ENCODE measurements around the gene PATJ. TPM values are rescaled to one million over a fixed set of nuclear protein-coding genes. Genes with fewer than 3 reads are reported as not detected.
"Not testable (repeated sequence)": the region's sequence is repeated elsewhere in the genome, so short reads cannot be mapped to it uniquely, and the experiment has no call there.

The PATJ gene
- total and polyA plus RNA-seq, 2 experiments from 2014 or later, result 35.3 to 68.4 TPM

- not testable (repeated sequence) for H4K20me1 ChIP-seq (replicated peaks; ENCODE audit: insufficient read depth); H3K9me2 ChIP-seq (ENCODE audit: insufficient read depth); H3K27ac ChIP-seq (ENCODE audit: low read depth); DNase-seq (ENCODE audit: low spot score); H3K4me3 ChIP-seq; H3K27ac Mint-ChIP-seq; H3K27me3 ChIP-seq (ENCODE audit: insufficient read depth); H3K4me2 ChIP-seq; H3K36me3 ChIP-seq (ENCODE audit: insufficient read depth); H2AFZ ChIP-seq; H3K4me1 Mint-ChIP-seq; H3K27me3 Mint-ChIP-seq (ENCODE audit: insufficient read depth, low read depth, poor library complexity); H3K36me3 Mint-ChIP-seq (ENCODE audit: low read depth); H3F3A ChIP-seq (replicated peaks; ENCODE audit: low read depth); H3K9me3 Mint-ChIP-seq; H3K4me1 ChIP-seq (ENCODE audit: insufficient read depth); H3K4me3 Mint-ChIP-seq; ATAC-seq
- peaks cover 19% of the 10 kb centered on the region; the same call in 1 of the 2 replicates for H3K79me2 ChIP-seq (replicated peaks; ENCODE audit: insufficient read depth)
These were observed 31.0 kb upstream of the PATJ start for GRCh38 chr1:61711257-61711656.

DNA sequence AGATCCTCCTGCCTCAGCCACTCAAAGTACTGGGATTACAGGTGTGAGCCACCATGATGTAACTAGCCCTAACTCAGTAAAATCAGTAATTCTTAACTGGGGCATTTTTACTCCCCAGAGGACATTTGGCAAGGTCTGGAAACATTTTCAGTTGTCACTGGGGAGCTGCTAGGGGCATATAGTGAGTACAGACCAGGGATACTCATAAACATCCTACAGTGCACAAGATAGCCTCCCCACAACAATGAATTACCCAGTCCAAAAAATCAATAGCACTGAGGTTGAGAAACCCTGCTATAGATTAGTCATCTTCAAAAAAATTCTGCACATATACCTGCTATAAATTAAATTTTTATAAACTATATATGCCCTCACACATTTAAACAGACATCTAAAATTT, 30.3 kb upstream of the PATJ start:
- Histone ChIP-seq H3K36me3 (ENCODE audit: insufficient read depth) (peaks cover 2% of the 10 kb centered on the region; the same call in 1 of the 2 replicates), H3F3A (replicated peaks; ENCODE audit: low read depth) (no peaks in the 10 kb centered on the region), H3K4me3 (no peak overlapping the region), H4K20me1 (replicated peaks; ENCODE audit: insufficient read depth) (peaks cover 5% of the 10 kb centered on the region; the same call in 1 of the 2 replicates), H3K4me1 (ENCODE audit: insufficient read depth) (no peaks in the 10 kb centered on the region), H3K79me2 (replicated peaks; ENCODE audit: insufficient read depth) (peaks cover 19% of the 10 kb centered on the region; the same call in 1 of the 2 replicates), H2AFZ (no peak overlapping the region), H3K27me3 (ENCODE audit: insufficient read depth) (no peaks in the 10 kb centered on the region), H3K27ac (ENCODE audit: low read depth) (no peak overlapping the region), H3K9me2 (ENCODE audit: insufficient read depth) (no peaks in the 10 kb centered on the region), H3K4me2 (no peak overlapping the region)
- no peak for TF ChIP-seq POLR2AphosphoS5 (IDR thresholded peaks at IDR 0.05; ENCODE audit: low read depth)
- peaks cover 8% of the 10 kb centered on the region; the same call in 2 of the 3 replicates for H3K36me3 Mint-ChIP-seq (ENCODE audit: low read depth)
- H3K4me3 Mint-ChIP-seq, result no peak overlapping the region
- ATAC-seq (no peak), DNase-seq (ENCODE audit: low spot score) (no peak)
- no peaks in the 10 kb centered on the region for H3K4me1 Mint-ChIP-seq
- H3K27ac Mint-ChIP-seq, result no peak overlapping the region
- H3K9me3 Mint-ChIP-seq, result no peaks in the 10 kb centered on the region
- H3K27me3 Mint-ChIP-seq (ENCODE audit: insufficient read depth, low read depth, poor library complexity), result no peaks in the 10 kb centered on the region

GRCh38 chr1:61718996-61719663, 23.1 kb upstream of the PATJ start:
- not testable (repeated sequence) for H2AFZ ChIP-seq; H4K20me1 ChIP-seq (replicated peaks; ENCODE audit: insufficient read depth); H3K4me2 ChIP-seq; H3K9me2 ChIP-seq (ENCODE audit: insufficient read depth); H3K36me3 Mint-ChIP-seq (ENCODE audit: low read depth); H3K9me3 Mint-ChIP-seq; H3K4me3 ChIP-seq; H3K27me3 ChIP-seq (ENCODE audit: insufficient read depth); H3K36me3 ChIP-seq (ENCODE audit: insufficient read depth); DNase-seq (ENCODE audit: low spot score); ATAC-seq; H3K4me3 Mint-ChIP-seq; H3K27me3 Mint-ChIP-seq (ENCODE audit: insufficient read depth, low read depth, poor library complexity); H3K4me1 Mint-ChIP-seq; H3F3A ChIP-seq (replicated peaks; ENCODE audit: low read depth); H3K27ac Mint-ChIP-seq; H3K4me1 ChIP-seq (ENCODE audit: insufficient read depth); H3K27ac ChIP-seq (ENCODE audit: low read depth)
- H3K79me2 ChIP-seq (replicated peaks; ENCODE audit: insufficient read depth), result peaks cover 63% of the 10 kb centered on the region

- peak overlapping the region; percentile 98 for H3K27ac Mint-ChIP-seq
- H3K4me3 Mint-ChIP-seq, result peak overlapping the region; percentile 92
- no peaks in the 10 kb centered on the region for H3K9me3 Mint-ChIP-seq
- no peaks in the 10 kb centered on the region for H3K27me3 Mint-ChIP-seq (ENCODE audit: insufficient read depth, low read depth, poor library complexity)
- 0 out of 2 replicates have a peak, but pooled peaks cover 4% of the 10 kb centered on the region for H4K20me1 ChIP-seq (replicated peaks; ENCODE audit: insufficient read depth)
- peak overlapping the region; percentile 65 for H3K4me2 ChIP-seq
- peaks cover 4% of the 10 kb centered on the region for H3K4me1 ChIP-seq (ENCODE audit: insufficient read depth)
- H3K79me2 ChIP-seq (replicated peaks; ENCODE audit: insufficient read depth), result peaks cover 45% of the 10 kb centered on the region
- H3K36me3 ChIP-seq (ENCODE audit: insufficient read depth), result no peaks in the 10 kb centered on the region
- H2AFZ ChIP-seq, result peak overlapping the region; percentile 38
- no peak for ATAC-seq
- H3F3A ChIP-seq (replicated peaks; ENCODE audit: low read depth), result no peaks in the 10 kb centered on the region
- peaks cover 3% of the 10 kb centered on the region; the same call in 1 of the 3 replicates for H3K36me3 Mint-ChIP-seq (ENCODE audit: low read depth)
- peak overlapping the region; percentile 90 for H3K4me3 ChIP-seq
- H3K27me3 ChIP-seq (ENCODE audit: insufficient read depth), result no peaks in the 10 kb centered on the region
- H3K27ac ChIP-seq (ENCODE audit: low read depth), result peak overlapping the region; percentile 61
- H3K4me1 Mint-ChIP-seq, result peaks cover 6% of the 10 kb centered on the region; the same call in 2 of the 3 replicates
- no peaks in the 10 kb centered on the region for H3K9me2 ChIP-seq (ENCODE audit: insufficient read depth)
- no peak for DNase-seq (ENCODE audit: low spot score)
- TF ChIP-seq, protein P1, sequence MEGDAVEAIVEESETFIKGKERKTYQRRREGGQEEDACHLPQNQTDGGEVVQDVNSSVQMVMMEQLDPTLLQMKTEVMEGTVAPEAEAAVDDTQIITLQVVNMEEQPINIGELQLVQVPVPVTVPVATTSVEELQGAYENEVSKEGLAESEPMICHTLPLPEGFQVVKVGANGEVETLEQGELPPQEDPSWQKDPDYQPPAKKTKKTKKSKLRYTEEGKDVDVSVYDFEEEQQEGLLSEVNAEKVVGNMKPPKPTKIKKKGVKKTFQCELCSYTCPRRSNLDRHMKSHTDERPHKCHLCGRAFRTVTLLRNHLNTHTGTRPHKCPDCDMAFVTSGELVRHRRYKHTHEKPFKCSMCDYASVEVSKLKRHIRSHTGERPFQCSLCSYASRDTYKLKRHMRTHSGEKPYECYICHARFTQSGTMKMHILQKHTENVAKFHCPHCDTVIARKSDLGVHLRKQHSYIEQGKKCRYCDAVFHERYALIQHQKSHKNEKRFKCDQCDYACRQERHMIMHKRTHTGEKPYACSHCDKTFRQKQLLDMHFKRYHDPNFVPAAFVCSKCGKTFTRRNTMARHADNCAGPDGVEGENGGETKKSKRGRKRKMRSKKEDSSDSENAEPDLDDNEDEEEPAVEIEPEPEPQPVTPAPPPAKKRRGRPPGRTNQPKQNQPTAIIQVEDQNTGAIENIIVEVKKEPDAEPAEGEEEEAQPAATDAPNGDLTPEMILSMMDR (conservative IDR thresholded peaks at IDR 0.05; ENCODE audit: low read depth in 2 of 2), result no peak
- TF ChIP-seq EZH2 (IDR thresholded peaks at IDR 0.05; ENCODE audit: low read depth, unreplicated experiment), result no peak
These were observed 17.8 kb upstream of the PATJ start for GRCh38 chr1:61724506-61724812.
